Endothelial cell of umbilical vein (primary cell): Measurements from ENCODE around the gene FBH1.
"Not testable (repeated sequence)": the region's sequence is repeated elsewhere in the genome, so short reads cannot be mapped to it uniquely, and the experiment has no call there.

ENCODE experiments used
- EZH2 ChIP-seq: IDR thresholded peaks from 2 replicates; pipeline ENCODE4 v1.6.1; 2012; ENCODE audit warnings: borderline replicate concordance, low read depth, mild to moderate bottlenecking, moderate library complexity, low read length, inconsistent platforms; ENCODE audit not compliant: severe bottlenecking
- MAX ChIP-seq: IDR thresholded peaks from 2 replicates; pipeline ENCODE4 v1.6.1; 2011; ENCODE audit not compliant: insufficient read depth, insufficient read length
- POLR2A ChIP-seq: IDR thresholded peaks from 2 replicates; pipeline ENCODE4 v1.6.1; 2012; ENCODE audit warnings: low read depth, mild to moderate bottlenecking, control low read depth, low read length
- POLR2AphosphoS5 ChIP-seq: IDR thresholded peaks from 2 replicates; pipeline ENCODE4 v1.6.1; 2012; ENCODE audit warnings: low read depth, mild to moderate bottlenecking, control low read depth, low read length, moderate library complexity; ENCODE audit not compliant: insufficient read depth
- TF ChIP-seq, protein P1 (sequence below), 2 donors: IDR thresholded peaks; 1 replicate in 1 of 2; 2 replicates in 1 of 2; pipeline ENCODE4 v1.5.1; 2011; ENCODE audit warnings: low read length in 2 of 2, mild to moderate bottlenecking in 2 of 2, moderate library complexity in 2 of 2, control low read depth in 1 of 2, inconsistent platforms in 1 of 2, low read depth in 1 of 2; ENCODE audit not compliant: insufficient read depth in 1 of 2; ENCODE audit errors: extremely low read depth in 1 of 2

DNA sequence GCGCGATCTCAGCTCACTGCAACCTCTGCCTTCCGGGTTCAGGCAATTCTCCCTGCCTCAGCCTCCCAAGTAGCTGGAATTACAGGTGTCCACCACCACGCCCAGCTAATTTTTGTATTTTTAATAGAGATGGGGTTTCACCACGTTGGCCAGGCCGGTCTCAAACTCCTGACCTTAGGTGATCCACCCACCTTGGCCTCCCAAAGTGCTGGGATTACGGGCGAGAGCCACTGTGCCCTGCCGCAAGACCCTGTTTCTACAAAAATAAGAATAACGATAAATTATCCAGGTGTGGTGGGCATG, 70.9 kb downstream of the FBH1 start:
- not testable (repeated sequence) for TF ChIP-seq POLR2A, MAX, POLR2AphosphoS5, EZH2
- TF ChIP-seq, protein P1, sequence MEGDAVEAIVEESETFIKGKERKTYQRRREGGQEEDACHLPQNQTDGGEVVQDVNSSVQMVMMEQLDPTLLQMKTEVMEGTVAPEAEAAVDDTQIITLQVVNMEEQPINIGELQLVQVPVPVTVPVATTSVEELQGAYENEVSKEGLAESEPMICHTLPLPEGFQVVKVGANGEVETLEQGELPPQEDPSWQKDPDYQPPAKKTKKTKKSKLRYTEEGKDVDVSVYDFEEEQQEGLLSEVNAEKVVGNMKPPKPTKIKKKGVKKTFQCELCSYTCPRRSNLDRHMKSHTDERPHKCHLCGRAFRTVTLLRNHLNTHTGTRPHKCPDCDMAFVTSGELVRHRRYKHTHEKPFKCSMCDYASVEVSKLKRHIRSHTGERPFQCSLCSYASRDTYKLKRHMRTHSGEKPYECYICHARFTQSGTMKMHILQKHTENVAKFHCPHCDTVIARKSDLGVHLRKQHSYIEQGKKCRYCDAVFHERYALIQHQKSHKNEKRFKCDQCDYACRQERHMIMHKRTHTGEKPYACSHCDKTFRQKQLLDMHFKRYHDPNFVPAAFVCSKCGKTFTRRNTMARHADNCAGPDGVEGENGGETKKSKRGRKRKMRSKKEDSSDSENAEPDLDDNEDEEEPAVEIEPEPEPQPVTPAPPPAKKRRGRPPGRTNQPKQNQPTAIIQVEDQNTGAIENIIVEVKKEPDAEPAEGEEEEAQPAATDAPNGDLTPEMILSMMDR (IDR thresholded peaks at IDR 0.05; ENCODE audit: extremely low read depth in 1 of 2, insufficient read depth in 1 of 2, low read depth in 1 of 2, low read length in 2 of 2) = not testable (repeated sequence)
